22Rv1 (cell line): ENCODE results near the gene HSPA9.

Experiments used
- ZFX ChIP-seq: fragments of 450-650 bp; IDR thresholded peaks from 2 replicates; pipeline ENCODE4 v1.6.1; 2017; ENCODE audit warnings: antibody characterized with exemption, borderline replicate concordance
- TF ChIP-seq, protein P1 (sequence below): fragments of 450-650 bp; IDR thresholded peaks from 2 replicates; pipeline ENCODE4 v1.5.1; 2017; ENCODE audit warnings: mild to moderate bottlenecking

GRCh38 chr5:138536665-138537315 is 38.4 kb downstream of the HSPA9 start:
- TF ChIP-seq, protein P1, sequence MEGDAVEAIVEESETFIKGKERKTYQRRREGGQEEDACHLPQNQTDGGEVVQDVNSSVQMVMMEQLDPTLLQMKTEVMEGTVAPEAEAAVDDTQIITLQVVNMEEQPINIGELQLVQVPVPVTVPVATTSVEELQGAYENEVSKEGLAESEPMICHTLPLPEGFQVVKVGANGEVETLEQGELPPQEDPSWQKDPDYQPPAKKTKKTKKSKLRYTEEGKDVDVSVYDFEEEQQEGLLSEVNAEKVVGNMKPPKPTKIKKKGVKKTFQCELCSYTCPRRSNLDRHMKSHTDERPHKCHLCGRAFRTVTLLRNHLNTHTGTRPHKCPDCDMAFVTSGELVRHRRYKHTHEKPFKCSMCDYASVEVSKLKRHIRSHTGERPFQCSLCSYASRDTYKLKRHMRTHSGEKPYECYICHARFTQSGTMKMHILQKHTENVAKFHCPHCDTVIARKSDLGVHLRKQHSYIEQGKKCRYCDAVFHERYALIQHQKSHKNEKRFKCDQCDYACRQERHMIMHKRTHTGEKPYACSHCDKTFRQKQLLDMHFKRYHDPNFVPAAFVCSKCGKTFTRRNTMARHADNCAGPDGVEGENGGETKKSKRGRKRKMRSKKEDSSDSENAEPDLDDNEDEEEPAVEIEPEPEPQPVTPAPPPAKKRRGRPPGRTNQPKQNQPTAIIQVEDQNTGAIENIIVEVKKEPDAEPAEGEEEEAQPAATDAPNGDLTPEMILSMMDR, result peak; percentile 47
- no peak for TF ChIP-seq ZFX
